ENCODE data around the gene KISS1R.
A peak's percentile ranks its signal among the peaks of the same experiment; 100 is the strongest.
"Not testable (repeated sequence)": the region's sequence is repeated elsewhere in the genome, so short reads cannot be mapped to it uniquely, and the experiment has no call there.

The KISS1R gene

DNA sequence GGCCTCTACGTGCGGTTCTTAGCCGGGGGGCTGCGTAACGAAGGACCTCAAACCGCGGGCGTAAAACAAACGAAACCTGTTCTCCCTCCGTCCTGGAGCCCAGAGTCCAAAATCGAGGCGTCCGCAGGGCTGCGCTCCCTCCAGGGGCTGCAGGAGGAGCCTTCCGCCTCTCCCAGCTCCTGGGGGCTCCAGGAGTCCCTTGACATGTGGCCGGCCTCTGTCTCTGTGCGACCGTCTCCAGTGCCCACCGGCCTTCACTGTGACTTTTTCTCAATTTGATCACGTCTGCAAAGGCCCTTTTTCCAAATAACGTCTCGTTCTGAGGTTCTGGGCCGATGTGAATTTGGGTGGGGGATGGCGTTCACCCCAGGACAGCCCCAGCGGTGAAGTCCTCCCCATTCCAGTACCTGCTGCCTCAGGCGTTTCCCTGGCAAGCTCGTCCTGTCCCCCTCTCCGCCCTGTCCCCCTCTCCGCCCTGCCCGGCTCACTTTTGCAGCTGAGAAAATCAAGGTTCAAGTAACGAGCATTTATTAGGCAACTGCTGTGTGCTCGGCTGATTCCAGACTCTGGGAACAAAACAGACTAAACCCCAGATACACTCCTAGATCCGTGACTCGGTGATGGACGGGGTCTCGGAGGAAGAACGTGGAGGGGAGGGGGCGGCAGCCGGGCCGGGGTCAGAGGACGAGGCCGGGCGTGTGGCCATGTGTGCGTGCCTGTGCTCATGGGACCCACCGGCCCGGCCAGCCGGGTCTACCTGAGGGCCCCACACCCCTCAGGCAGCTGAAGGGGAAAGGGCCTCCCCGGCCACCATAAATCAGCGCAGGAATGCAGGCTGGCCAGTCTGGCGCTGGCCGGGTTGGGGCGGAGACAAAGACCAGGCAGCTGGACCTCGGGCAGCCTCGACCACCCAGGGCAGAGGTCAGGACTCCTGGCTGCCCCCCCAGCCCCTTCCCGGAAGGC lies 39.0 kb downstream of the KISS1R start:
- ATAC-seq = no peak
- Mint-ChIP-seq H3K4me1 (peaks cover 39% of the 10 kb centered on the region), H3K27me3 (no peaks in the 10 kb centered on the region), H3K36me3 (peaks cover 17% of the 10 kb centered on the region), H3K4me3 (no peak overlapping the region), H3K9me3 (no peaks in the 10 kb centered on the region), H3K27ac (no peak overlapping the region)

DNA sequence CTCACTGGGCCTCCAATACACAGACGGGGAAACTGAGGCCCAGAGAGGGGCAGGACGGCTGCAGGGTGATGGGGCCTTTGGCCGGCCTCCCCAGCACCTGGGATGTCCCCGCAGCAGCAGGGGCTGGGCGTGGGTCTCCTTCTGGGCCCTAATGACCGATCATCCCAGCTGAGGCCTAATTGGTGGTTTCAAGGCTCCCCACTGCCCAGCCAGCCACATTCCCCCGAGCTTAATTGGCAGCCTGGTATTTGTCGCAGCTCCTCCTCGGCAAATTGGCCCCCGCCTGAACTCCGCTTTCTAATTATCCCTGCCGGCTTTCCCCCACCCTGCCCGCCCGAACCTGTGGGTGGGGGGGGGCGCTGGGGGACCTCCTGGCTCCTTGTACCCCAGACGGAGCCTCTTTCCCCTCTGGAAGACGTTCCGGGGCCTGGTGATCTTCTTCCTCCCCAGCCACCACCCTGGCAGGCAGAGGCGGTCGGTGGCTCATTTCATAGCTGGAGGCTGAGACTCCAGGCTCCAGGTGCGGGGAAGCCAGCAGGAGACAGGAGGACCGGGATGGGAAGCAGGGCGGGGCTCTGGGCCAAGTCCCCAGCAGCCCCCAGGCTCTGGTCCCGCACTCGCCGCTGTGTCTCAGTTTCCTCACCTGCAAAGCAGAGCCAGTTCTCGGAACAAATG lies 39.8 kb downstream of the KISS1R start:
- Mint-ChIP-seq H3K27me3 (no peaks in the 10 kb centered on the region), H3K4me1 (peaks cover 32% of the 10 kb centered on the region), H3K27ac (no peak overlapping the region), H3K4me3 (no peak overlapping the region), H3K36me3 (peaks cover 19% of the 10 kb centered on the region), H3K9me3 (no peaks in the 10 kb centered on the region)
- ATAC-seq = no peak

DNA sequence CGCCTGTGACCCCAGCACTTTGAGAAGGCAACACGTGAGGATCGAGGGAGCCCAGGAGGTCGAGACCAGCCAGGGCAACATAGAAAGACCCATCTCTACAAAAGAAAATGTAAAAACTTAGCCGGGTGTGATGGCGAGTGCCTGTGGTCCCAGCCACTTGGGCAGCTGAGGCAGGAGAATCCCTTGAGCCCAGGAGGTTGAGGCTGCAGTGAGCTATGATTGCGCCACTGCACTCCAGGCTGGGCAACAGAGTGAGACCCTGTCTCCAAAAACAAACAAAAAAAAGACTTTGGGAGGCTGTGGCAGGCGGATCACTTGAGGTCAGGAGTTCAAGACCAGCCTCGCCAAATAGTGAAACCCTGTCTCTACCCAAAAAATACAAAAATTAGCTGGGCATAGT lies 40.4 kb downstream of the KISS1R start:
- not testable (repeated sequence) for H3K27ac Mint-ChIP-seq, H3K27me3 Mint-ChIP-seq, H3K9me3 Mint-ChIP-seq, H3K4me3 Mint-ChIP-seq, ATAC-seq
- Mint-ChIP-seq H3K4me1 (peaks cover 35% of the 10 kb centered on the region), H3K36me3 (peaks cover 24% of the 10 kb centered on the region)

DNA sequence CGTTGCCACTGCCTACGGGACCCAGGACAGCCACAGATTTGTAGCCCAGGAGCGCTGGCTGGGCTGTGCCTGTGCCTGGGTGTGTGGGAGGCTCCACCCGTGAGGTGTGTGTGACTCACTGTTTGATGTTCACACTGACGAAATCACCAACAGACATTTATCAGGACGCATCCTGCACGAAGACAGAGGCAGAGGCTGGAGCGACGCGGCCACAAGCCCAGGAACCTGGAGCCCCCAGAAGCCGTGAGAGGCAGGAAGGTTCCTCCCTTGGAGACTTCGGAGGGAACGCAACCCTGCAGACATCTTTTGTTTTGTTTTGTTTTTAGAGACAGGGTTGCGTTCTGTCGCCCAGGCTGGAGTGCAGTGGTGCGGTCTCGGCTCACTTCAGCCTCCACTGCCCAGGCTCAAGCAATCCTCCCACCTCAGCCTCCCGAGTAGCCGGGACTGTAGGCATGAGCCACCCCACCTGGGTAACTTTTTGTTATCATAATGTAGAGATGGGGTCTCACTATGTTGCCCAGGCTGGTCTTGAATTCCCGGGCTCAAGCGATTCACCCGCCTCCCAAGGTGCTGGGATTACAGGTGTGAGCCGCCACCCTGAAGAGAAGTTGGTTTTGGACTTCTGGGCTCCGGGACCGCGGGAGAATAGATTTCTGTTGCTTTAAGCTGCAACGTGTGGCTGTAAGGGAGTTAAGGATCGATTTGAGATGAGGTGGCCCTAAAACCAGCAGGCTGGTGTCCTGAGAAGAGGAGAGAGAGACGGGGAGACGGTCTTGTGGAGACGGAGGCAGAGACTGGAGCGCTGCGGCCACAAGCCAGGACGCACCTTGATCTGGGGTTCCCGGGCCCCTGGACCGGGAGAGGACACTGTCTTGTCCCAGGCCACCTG lies 42.1 kb downstream of the KISS1R start:
- Mint-ChIP-seq H3K27ac (no peak overlapping the region), H3K9me3 (no peaks in the 10 kb centered on the region), H3K27me3 (no peaks in the 10 kb centered on the region), H3K4me1 (peaks cover 19% of the 10 kb centered on the region), H3K4me3 (no peak overlapping the region), H3K36me3 (peaks cover 39% of the 10 kb centered on the region)
- ATAC-seq = no peak

DNA sequence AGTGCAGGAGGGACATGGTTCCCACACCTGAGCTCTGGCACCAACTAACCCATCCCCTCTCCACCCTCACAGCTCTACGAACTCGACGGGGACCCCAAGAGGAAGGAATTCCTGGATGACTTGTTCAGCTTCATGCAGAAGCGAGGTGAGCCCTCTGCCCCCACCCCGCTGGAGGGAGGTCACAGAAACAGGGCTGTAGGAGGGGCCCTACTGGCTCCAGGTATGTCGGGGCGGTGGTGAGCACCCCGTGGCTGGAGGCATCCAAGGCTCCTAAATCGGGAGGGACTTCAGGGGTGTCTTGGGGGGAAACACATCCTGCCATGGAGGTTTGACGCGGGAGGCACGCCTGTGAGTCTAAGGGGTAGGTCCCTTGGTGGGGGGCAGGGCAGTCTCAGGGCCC lies 42.9 kb downstream of the KISS1R start:
- Mint-ChIP-seq H3K4me3 (no peak overlapping the region), H3K27me3 (no peaks in the 10 kb centered on the region), H3K27ac (no peak overlapping the region), H3K9me3 (no peaks in the 10 kb centered on the region), H3K36me3 (peaks cover 47% of the 10 kb centered on the region), H3K4me1 (peaks cover 11% of the 10 kb centered on the region)
- no peak for ATAC-seq

DNA sequence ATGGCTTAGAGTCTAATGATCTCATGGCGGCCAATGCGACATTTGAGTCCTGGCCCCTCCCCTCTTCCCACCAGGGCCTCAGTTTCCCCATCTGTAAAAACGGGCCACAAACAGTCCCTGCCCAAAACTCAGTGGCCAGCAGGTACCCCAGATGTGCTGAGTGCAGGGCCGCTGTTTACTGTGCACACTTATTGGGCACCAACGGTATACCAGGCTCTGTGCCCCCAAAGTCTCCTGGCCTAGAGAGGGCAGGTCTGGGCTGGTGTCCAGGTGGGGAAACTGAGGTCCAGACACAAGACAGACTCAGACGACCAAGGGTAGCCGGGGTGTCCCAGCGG lies 43.4 kb downstream of the KISS1R start:
- peaks cover 6% of the 10 kb centered on the region for H3K4me1 Mint-ChIP-seq
- no peaks in the 10 kb centered on the region for H3K9me3 Mint-ChIP-seq
- no peak for ATAC-seq
- no peak overlapping the region for H3K4me3 Mint-ChIP-seq
- peaks cover 52% of the 10 kb centered on the region for H3K36me3 Mint-ChIP-seq
- no peaks in the 10 kb centered on the region for H3K27me3 Mint-ChIP-seq
- H3K27ac Mint-ChIP-seq = no peak overlapping the region

DNA sequence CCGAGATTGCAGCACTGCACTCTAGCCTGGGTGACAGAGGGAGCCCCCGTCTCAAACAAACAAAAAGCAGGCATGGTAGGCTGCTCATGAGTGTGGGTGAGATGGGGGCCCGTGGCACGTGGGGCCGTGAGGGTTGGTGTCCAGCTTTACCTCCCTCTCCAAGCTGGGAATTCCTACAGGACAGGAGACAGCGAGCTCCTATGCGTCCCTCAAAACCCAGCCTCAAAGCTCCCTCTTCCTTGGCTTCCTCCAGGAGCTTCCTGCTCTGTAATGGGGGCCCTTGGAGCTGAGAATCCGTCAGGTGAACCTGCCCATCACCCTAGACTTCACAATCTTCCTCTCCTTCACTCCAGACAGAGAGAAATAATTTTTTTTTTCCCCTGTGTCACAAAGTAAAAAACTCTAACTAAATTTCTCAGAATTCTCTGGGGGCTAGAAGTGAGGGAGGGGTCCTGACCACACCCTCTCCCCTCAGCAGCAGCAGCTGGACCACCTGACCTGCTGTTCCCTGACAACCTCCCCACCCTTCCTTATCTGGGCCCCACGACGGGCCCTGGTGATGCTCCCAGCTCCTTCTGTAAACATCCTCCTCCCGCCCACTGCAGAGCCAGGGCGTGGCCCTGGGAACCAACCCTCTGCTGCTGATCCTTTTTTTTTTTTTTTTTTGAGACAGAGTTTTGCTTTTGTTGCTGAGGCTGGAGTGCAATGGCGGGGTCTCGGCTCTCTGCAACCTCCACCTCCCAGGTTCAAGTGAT lies 44.9 kb downstream of the KISS1R start:
- H3K27me3 Mint-ChIP-seq = no peaks in the 10 kb centered on the region

DNA sequence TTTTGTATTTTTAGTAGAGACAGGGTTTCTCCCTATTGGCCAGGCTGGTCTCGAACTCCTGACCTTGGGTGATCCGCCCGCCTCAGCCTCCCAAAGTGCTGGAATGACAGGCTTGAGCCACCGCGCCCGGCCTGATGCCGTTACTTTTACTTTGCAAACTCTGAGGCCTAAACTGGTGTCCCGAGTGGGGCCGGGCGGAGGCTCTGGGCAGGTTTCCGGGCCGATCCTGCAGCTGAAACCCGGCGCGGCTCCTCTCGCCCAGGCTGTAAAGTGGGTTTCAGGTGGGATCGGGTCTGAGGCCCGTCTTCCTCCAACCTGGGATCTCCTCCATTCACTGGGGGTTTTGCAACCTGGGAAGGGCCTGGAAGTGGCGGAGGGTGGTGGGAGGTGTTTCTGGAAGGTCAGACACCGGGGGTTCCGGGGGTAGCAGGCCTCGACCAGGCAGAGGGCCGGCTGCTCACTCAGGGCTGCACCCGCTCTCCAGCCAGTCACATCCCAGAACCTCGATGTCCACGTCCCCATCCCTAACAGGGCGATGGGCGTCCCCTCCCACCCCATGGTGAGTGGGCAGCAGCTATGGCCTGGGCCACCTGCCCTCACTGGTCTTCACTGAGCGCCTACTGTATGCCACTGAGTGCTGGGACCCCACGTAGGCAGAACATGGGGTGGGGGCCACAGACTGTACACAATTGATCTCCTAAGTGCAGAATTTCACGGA lies 45.7 kb downstream of the KISS1R start:
- Mint-ChIP-seq H3K9me3 (no peaks in the 10 kb centered on the region), H3K27ac (no peak overlapping the region), H3K27me3 (no peaks in the 10 kb centered on the region), H3K4me3 (no peak overlapping the region), H3K36me3 (peaks cover 73% of the 10 kb centered on the region), H3K4me1 (peaks cover 5% of the 10 kb centered on the region)
- ATAC-seq = no peak

More for the DNA sequence above, 44.9 kb downstream of the KISS1R start:
- Mint-ChIP-seq H3K4me3 (no peak overlapping the region), H3K4me1 (peaks cover 5% of the 10 kb centered on the region), H3K36me3 (peaks cover 67% of the 10 kb centered on the region), H3K9me3 (no peaks in the 10 kb centered on the region), H3K27ac (peak overlapping the region; percentile 57)
- no peak for ATAC-seq

DNA sequence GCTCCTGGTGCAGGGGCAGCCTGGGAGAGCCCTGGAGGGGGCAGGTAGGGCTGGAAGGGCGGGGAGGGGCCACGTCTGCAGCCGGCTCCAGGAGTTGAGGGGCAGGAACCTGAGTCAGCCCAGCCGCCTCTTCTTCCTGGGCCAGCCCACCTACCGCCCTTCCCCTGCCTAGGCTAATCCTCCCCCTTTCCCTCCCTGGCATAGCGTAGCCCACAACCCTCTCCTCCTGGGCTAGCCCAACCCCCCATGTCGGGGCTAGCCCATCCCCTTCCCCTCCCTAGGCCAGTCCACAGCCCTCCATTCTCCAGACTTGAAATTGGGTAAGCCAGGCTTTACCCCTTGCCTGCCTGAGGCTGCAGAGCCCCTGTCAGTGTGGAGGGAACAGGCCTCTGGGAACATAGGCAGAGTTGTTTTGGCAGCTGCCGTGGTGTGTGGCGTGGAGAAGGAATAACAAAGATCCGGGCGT lies 46.4 kb downstream of the KISS1R start:
- peaks cover 5% of the 10 kb centered on the region for H3K4me1 Mint-ChIP-seq
- no peak overlapping the region for H3K27ac Mint-ChIP-seq
- peaks cover 78% of the 10 kb centered on the region for H3K36me3 Mint-ChIP-seq

DNA sequence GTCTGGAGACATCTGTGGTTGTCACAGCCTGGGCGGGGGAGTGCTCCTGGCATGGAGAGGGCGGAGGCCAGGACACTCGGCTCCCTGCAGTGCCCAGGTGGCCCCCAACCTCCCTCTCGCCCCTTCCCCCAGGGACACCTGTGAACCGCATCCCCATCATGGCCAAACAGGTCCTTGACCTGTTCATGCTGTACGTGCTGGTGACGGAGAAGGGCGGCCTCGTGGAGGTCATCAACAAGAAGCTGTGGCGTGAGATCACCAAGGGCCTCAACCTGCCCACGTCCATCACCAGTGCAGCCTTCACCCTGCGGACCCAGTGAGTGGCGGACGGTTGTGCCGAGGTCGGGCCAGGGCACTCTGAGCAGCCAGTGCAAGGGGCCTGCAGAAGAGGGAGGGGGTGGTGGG lies 47.0 kb downstream of the KISS1R start:
- Mint-ChIP-seq H3K9me3 (no peaks in the 10 kb centered on the region), H3K4me3 (no peak overlapping the region), H3K4me1 (peaks cover 5% of the 10 kb centered on the region), H3K36me3 (peaks cover 79% of the 10 kb centered on the region), H3K27ac (no peak overlapping the region), H3K27me3 (no peaks in the 10 kb centered on the region)
- no peak for ATAC-seq

More for the DNA sequence above, 46.4 kb downstream of the KISS1R start:
- no peak for ATAC-seq
- Mint-ChIP-seq H3K27me3 (no peaks in the 10 kb centered on the region), H3K4me3 (no peak overlapping the region), H3K9me3 (no peaks in the 10 kb centered on the region)

DNA sequence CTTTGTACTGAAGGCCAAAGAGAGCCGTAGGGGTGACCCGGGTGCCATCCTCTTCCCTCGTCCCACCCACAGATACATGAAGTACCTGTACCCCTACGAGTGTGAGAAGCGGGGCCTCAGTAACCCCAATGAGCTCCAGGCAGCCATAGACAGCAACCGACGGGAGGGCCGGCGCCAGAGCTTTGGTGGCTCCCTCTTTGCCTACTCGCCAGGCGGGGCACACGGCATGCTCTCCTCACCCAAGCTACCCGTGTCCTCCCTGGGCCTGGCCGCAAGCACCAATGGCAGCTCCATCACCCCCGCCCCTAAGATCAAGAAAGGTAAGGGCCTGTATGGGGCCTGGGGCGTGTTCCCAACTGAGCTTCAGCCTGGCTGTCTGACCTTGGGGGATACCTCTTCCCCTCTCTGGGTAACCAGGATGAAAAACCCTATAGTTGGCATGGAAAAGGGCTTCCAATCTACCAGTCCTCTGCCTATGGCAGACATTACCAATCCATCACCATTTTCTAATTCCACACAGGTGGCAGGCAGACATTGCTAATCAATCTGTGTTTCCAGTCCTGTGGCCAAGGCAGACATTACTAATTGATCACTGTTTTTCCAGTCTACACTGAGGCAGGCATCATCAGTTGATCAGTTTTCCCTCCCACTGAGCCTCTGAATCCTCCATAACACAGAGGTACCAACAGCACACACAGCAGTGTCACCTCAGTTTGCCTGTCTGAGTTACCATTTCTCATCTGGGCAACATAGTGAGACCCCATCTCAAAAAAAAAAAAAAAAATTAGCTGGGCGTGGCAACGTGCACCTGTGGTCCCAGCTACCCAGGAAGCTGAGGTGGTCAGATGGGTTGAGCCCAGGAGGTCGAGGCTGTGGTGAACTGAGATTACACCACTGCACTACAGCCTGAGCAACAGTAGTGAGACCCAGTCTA lies 47.9 kb downstream of the KISS1R start:
- Mint-ChIP-seq H3K9me3 (no peaks in the 10 kb centered on the region), H3K27me3 (no peaks in the 10 kb centered on the region), H3K36me3 (peaks cover 72% of the 10 kb centered on the region), H3K4me3 (no peak overlapping the region), H3K4me1 (peaks cover 5% of the 10 kb centered on the region), H3K27ac (no peak overlapping the region)
- no peak for ATAC-seq

DNA sequence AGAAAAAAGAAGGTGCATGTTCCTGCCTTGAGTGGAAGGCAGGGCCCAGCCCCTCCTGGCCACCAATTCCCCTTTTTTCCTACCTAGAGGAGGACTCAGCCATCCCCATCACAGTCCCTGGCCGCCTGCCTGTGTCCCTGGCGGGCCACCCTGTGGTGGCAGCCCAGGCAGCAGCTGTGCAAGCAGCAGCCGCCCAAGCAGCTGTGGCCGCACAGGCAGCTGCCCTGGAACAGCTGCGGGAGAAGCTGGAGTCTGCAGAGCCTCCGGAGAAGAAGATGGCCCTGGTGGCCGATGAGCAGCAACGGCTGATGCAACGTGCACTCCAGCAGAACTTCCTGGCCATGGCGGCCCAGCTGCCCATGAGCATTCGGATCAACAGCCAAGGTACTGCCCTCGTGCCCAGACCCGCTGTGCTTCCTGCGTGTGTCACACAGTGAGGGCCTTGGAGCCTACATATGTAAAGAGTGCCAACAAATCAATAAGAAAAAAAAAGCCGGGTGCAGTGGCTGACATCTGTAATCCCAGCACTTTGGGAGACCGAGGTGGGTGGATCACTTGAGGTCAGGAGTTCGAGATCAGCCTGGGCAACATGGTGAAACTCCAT lies 49.5 kb downstream of the KISS1R start:
- Mint-ChIP-seq H3K4me1 (peaks cover 5% of the 10 kb centered on the region), H3K27ac (no peak overlapping the region), H3K27me3 (no peaks in the 10 kb centered on the region), H3K4me3 (no peak overlapping the region), H3K9me3 (peaks cover 4% of the 10 kb centered on the region), H3K36me3 (peaks cover 81% of the 10 kb centered on the region)
- ATAC-seq = no peak

Measured in stimulated activated memory B cell treated with anti-CD40 and anti-IgM and Interleukin-4, amounts not matched to agents 10 μg/mL and 1 μg/mL and 100 μg/mL, for 72 hours (primary cell).